K562 (cell line): ENCODE measurements around the gene EIF2S2. TPM values are rescaled to one million over a fixed set of nuclear protein-coding genes. Genes with fewer than 3 reads are reported as not detected.

ENCODE experiments used
- AFF1 ChIP-seq, 2 experiments: fragments of 450-650 bp; IDR thresholded peaks; 2 replicates each; pipeline ENCODE4 v1.6.1; 2018; ENCODE audit warnings: mild to moderate bottlenecking in 2 of 2, low read depth in 1 of 2; ENCODE audit not compliant: partially characterized antibody in 2 of 2
- CBFB ChIP-seq: sonication (generic); formaldehyde crosslinking; IDR thresholded peaks from 2 replicates; pipeline ENCODE4 v1.4.0; 2020; ENCODE audit warnings: mild to moderate bottlenecking, missing genetic modification reagents
- ELF4 ChIP-seq: fragments of 450-650 bp; formaldehyde crosslinking; IDR thresholded peaks from 2 replicates; pipeline ENCODE4 v1.4.0; 2022; ENCODE audit warnings: missing genetic modification characterization
- GTF2A2 ChIP-seq: IDR thresholded peaks from 2 replicates; pipeline ENCODE4 v1.6.1; 2016; ENCODE audit warnings: mild to moderate bottlenecking, missing genetic modification characterization, missing compliant biosample characterization
- KLF1 ChIP-seq: fragments of 450-650 bp; IDR thresholded peaks from 2 replicates; pipeline ENCODE4 v1.6.1; 2016; ENCODE audit warnings: missing genetic modification characterization, missing compliant biosample characterization
- MTA3 ChIP-seq: fragments of 450-650 bp; formaldehyde crosslinking; IDR thresholded peaks from 2 replicates; pipeline ENCODE4 v1.6.1; 2017; ENCODE audit warnings: mild to moderate bottlenecking, borderline replicate concordance
- PCBP2 ChIP-seq: fragments of 200-400 bp; formaldehyde crosslinking; IDR thresholded peaks from 2 replicates; pipeline ENCODE4 v1.6.1; 2018; ENCODE audit warnings: low read length, low read depth, mild to moderate bottlenecking, moderate library complexity; ENCODE audit not compliant: poor library complexity, severe bottlenecking
- PHB2 ChIP-seq: fragments of 450-650 bp; IDR thresholded peaks from 2 replicates; pipeline ENCODE4 v1.6.1; 2017; ENCODE audit warnings: low read depth
- PTTG1 ChIP-seq: fragments of 450-650 bp; IDR thresholded peaks from 2 replicates; pipeline ENCODE4 v1.6.1; 2016; ENCODE audit warnings: low read depth, mild to moderate bottlenecking, missing genetic modification characterization, missing compliant biosample characterization
- RFX5 ChIP-seq: IDR thresholded peaks from 2 replicates; pipeline ENCODE4 v1.6.1; 2011; ENCODE audit warnings: low read depth, mild to moderate bottlenecking, improper control_type of control experiment, low read length
- SFPQ ChIP-seq: fragments of 200-400 bp; formaldehyde crosslinking; IDR thresholded peaks from 2 replicates; pipeline ENCODE4 v1.6.1; 2017; ENCODE audit warnings: mild to moderate bottlenecking, low read depth, low read length, moderate library complexity
- SMARCB1 ChIP-seq: IDR thresholded peaks from 2 replicates; pipeline ENCODE4 v1.6.1; 2011; ENCODE audit warnings: improper control_type of control experiment, low read depth; ENCODE audit not compliant: insufficient read length
- STAT5B ChIP-seq: fragments of 250-450 bp; sonication (Bioruptor Pico); IDR thresholded peaks from 2 replicates; pipeline ENCODE4 v1.8.0; 2021; ENCODE audit warnings: mild to moderate bottlenecking, inconsistent platforms
- ZC3H11A ChIP-seq: IDR thresholded peaks from 2 replicates; pipeline ENCODE4 v1.6.1; 2012; ENCODE audit warnings: low read depth, low read length, improper control_type of control experiment
- ZFPM2 ChIP-seq: fragments of 250-450 bp; sonication (Bioruptor Pico); IDR thresholded peaks from 2 replicates; pipeline ENCODE4 v1.5.1; 2022; ENCODE audit warnings: mild to moderate bottlenecking
- ZFX ChIP-seq: sonication (generic); formaldehyde crosslinking; IDR thresholded peaks from 2 replicates; pipeline ENCODE4 v1.8.0; 2022; ENCODE audit warnings: mild to moderate bottlenecking, missing genetic modification reagents, moderate library complexity
- ZNF224 ChIP-seq: sonication (generic); formaldehyde crosslinking; IDR thresholded peaks from 2 replicates; pipeline ENCODE4 v1.8.0; 2022; ENCODE audit warnings: mild to moderate bottlenecking, missing genetic modification reagents
- ZNF592 ChIP-seq: fragments of 450-650 bp; IDR thresholded peaks from 2 replicates; pipeline ENCODE4 v1.6.1; 2017; ENCODE audit warnings: antibody characterized with exemption, mild to moderate bottlenecking
- ZZZ3 ChIP-seq: fragments of 450-650 bp; IDR thresholded peaks from 2 replicates; pipeline ENCODE4 v1.6.1; 2016; ENCODE audit warnings: antibody characterized with exemption, mild to moderate bottlenecking, moderate library complexity
- polyA plus RNA-seq, 8 experiments: library from polyadenylated mRNA; depleted of rRNA in 4 of 8; stranded (reverse) in 5 of 8; unstranded in 3 of 8; fragments of >200 nt; fragmentation: Nextera tagmentation in 2 of 8; fragmentation: Illumina TruSeq in 1 of 8; extraction: Ambion mirVana in 2 of 8; extraction: Trizol in 1 of 8; gene quantifications; 2 replicates each; pipeline versions ENCODE4 v1.2.1 to v1.2.3, GENCODE V29; 2011 to 2014; ENCODE audit warnings: inconsistent platforms in 1 of 8, missing spikeins in 1 of 8
- total RNA-seq, 7 experiments: library from RNA; depleted of rRNA in 6 of 7; stranded (reverse); fragments of >200 nt in 6 of 7; fragmentation: Illumina TruSeq in 2 of 7; extraction: Trizol in 2 of 7; gene quantifications; 2 replicates each; pipeline versions ENCODE4 v1.2.1 to v1.2.3, GENCODE V29; 2011 to 2021; ENCODE audit warnings: low replicate concordance in 1 of 7

EIF2S2 gene
- total and polyA plus RNA-seq, 9 of the 15 experiments (the other 6 are each of a cell fraction or from before 2014, with no cell fraction given), result 79.7 to 220 (median 154) TPM

- TF ChIP-seq ELF4 (CRISPR knock-in tag), result no peak
- no peak for TF ChIP-seq ZNF224
- no peak for TF ChIP-seq PHB2
- peak; percentile 46; the same call in 1 of the 2 replicates for TF ChIP-seq ZNF592
- no peak for TF ChIP-seq SMARCB1
- no peak for TF ChIP-seq PCBP2
- TF ChIP-seq ZZZ3, result no peak
- TF ChIP-seq GTF2A2 (tag), result no peak
- no peak for TF ChIP-seq MTA3
- no peak for TF ChIP-seq RFX5
- no peak for TF ChIP-seq PTTG1 (tag)
- TF ChIP-seq AFF1 (IDR thresholded peaks at IDR 0.05; ENCODE audit: low read depth in 1 of 2, partially characterized antibody in 2 of 2), result peak; percentile 10 to 89
- no peak for TF ChIP-seq ZFPM2 (CRISPR knock-in tag)
- TF ChIP-seq STAT5B (CRISPR knock-in tag), result no peak
- TF ChIP-seq ZC3H11A, result no peak
- no peak for TF ChIP-seq KLF1 (tag)
- TF ChIP-seq SFPQ, result no peak
- TF ChIP-seq CBFB (CRISPR knock-in tag), result no peak
- no peak for TF ChIP-seq ZFX (CRISPR knock-in tag)
Measured at GRCh38 chr20:34112600-34113101, 608 bp upstream of the EIF2S2 start (continued).
